Heart left ventricle (tissue), 13 donors: Measurements from ENCODE around the gene SLC39A3.

Experiments used
- CTCF ChIP-seq, 12 donors: fragments of 200-600 bp; sonication (generic) in 4 of 12; IDR thresholded peaks; one replicate each; pipeline versions ENCODE4 v1.5.0 to v1.8.0; 2018 to 2022; ENCODE audit warnings: antibody characterized with exemption in 12 of 12, mild to moderate bottlenecking in 5 of 12
- POLR2A ChIP-seq, 2 donors: fragments of 450-650 bp; IDR thresholded peaks; one replicate each; pipeline ENCODE4 v1.6.1; 2017; ENCODE audit warnings: antibody characterized with exemption in 2 of 2, mild to moderate bottlenecking in 2 of 2, moderate library complexity in 2 of 2
- donor health status: ischemic (EF 13 %, LVEDD 7.1; RV severe dilation, severe dysfunction).
- donor health status: DM: no; HTN: yes; CAD: no.
- donor health status: DM: no; HTN: no; CAD: no.
- donor health status: ischemic (EF 25% LVEDD 6.9; RV normal size, moderate dysfunction).
- donor health status: ischemic (EF 25% LVEDD 5.7; RV mildly dilated, moderate dysfunction).
- donor health status: ischemic (EF 35%, LVEDD 5.7; RV mildly dilated, moderate dysfunction).
- donor health status: nonischemic (EF 11% LVEDD 7.7; RV severe dilation, severe dysfunction).
- donor health status: DM: yes; HTN: yes; CAD: no.
- donor health status: PGD.
- donor health status: ischemic (EF 29% LVEDD 5.4; RV normal size, mild dysfunction).
- donor health status: nonischemic (EF 23%, LVEDD 6.1; RV moderate dilation, normal function).

- TF ChIP-seq CTCF (IDR thresholded peaks at IDR 0.05) = no peak
- TF ChIP-seq POLR2A (IDR thresholded peaks at IDR 0.05) = no peak
These were observed 22.8 kb downstream of the SLC39A3 start for GRCh38 chr19:2716722-2717637.
